ENCODE measurements around the gene KLK8.

Gene KLK8

DNA sequence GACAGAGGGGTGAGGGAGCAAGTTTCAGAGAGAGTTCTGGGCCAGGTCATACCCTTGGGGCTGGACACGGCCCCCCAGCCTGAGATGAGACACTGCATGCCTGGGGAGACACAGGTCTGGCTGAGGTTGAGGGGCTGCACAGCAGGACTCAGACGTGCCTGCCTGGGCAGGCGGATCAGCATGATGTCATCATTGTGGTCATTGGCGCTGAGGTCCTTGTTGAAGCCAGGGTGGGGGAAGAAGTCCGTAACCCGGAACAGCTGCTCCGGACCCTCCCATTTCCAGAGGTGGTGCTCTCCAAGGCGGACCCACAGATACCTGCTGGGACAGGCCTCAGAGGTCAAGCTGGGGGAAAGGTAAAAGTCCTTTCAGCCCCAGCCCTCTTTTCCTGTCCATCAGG, 5.0 kb upstream of the KLK8 start:
- TF ChIP-seq FOXP2 (optimal IDR thresholded peaks at IDR 0.05; ENCODE audit: borderline replicate concordance, extremely low read depth, extremely low read length, insufficient read depth) = no peak
- no peak for TF ChIP-seq SIN3A (IDR thresholded peaks at IDR 0.05; ENCODE audit: borderline replicate concordance, insufficient read depth, low read length)
- TF ChIP-seq, protein P1, sequence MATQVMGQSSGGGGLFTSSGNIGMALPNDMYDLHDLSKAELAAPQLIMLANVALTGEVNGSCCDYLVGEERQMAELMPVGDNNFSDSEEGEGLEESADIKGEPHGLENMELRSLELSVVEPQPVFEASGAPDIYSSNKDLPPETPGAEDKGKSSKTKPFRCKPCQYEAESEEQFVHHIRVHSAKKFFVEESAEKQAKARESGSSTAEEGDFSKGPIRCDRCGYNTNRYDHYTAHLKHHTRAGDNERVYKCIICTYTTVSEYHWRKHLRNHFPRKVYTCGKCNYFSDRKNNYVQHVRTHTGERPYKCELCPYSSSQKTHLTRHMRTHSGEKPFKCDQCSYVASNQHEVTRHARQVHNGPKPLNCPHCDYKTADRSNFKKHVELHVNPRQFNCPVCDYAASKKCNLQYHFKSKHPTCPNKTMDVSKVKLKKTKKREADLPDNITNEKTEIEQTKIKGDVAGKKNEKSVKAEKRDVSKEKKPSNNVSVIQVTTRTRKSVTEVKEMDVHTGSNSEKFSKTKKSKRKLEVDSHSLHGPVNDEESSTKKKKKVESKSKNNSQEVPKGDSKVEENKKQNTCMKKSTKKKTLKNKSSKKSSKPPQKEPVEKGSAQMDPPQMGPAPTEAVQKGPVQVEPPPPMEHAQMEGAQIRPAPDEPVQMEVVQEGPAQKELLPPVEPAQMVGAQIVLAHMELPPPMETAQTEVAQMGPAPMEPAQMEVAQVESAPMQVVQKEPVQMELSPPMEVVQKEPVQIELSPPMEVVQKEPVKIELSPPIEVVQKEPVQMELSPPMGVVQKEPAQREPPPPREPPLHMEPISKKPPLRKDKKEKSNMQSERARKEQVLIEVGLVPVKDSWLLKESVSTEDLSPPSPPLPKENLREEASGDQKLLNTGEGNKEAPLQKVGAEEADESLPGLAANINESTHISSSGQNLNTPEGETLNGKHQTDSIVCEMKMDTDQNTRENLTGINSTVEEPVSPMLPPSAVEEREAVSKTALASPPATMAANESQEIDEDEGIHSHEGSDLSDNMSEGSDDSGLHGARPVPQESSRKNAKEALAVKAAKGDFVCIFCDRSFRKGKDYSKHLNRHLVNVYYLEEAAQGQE (IDR thresholded peaks at IDR 0.05; ENCODE audit: insufficient read depth in 1 of 2, low read depth in 2 of 2, low read length in 2 of 2) = no peak
- no peak for TF ChIP-seq TAF1 (IDR thresholded peaks at IDR 0.05; ENCODE audit: borderline replicate concordance, insufficient read depth, low read length)
- no peak for TF ChIP-seq POLR2AphosphoS5 (IDR thresholded peaks at IDR 0.05; ENCODE audit: low read depth, low read length)

GRCh38 chr19:51005248-51005647, 3.8 kb upstream of the KLK8 start:
- TF ChIP-seq SIN3A (IDR thresholded peaks at IDR 0.05; ENCODE audit: borderline replicate concordance, insufficient read depth, low read length) (no peak), FOXP2 (optimal IDR thresholded peaks at IDR 0.05; ENCODE audit: borderline replicate concordance, extremely low read depth, extremely low read length, insufficient read depth) (no peak), TAF1 (IDR thresholded peaks at IDR 0.05; ENCODE audit: borderline replicate concordance, insufficient read depth, low read length) (no peak)
- TF ChIP-seq, protein P1 (IDR thresholded peaks at IDR 0.05; ENCODE audit: insufficient read depth in 1 of 2, low read depth in 2 of 2, low read length in 2 of 2) = no peak

DNA sequence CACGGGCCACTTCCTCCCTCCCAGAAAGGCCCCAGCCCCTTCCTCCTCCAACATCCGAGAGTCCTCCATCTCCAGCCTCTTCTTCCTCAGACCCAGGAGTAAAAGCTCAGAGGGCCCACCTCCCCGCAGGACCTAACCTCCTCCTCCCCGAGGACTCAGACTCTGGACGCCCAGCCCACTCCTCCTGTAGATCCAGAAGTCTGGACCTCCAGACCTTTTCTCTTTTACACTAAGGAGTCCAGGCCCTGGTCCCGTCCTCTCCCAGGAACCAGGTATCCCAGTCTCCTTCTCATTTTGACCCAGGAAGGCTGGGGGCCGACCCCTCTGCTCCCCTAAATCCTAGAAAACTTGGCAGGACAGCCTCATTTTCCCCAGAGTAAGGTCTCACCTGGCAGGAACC, 1.9 kb upstream of the KLK8 start:
- TF ChIP-seq SIN3A (IDR thresholded peaks at IDR 0.05; ENCODE audit: borderline replicate concordance, insufficient read depth, low read length) = no peak
- TF ChIP-seq POLR2AphosphoS5 (IDR thresholded peaks at IDR 0.05; ENCODE audit: low read depth, low read length) = no peak
- TF ChIP-seq FOXP2 (optimal IDR thresholded peaks at IDR 0.05; ENCODE audit: borderline replicate concordance, extremely low read depth, extremely low read length, insufficient read depth) = no peak
- no peak for TF ChIP-seq TAF1 (IDR thresholded peaks at IDR 0.05; ENCODE audit: borderline replicate concordance, insufficient read depth, low read length)
- TF ChIP-seq, protein P1 (IDR thresholded peaks at IDR 0.05; ENCODE audit: insufficient read depth in 1 of 2, low read depth in 2 of 2, low read length in 2 of 2) = no peak

- no peak for TF ChIP-seq POLR2AphosphoS5 (IDR thresholded peaks at IDR 0.05; ENCODE audit: low read depth, low read length)
These were observed 1.3 kb upstream of the KLK8 start for GRCh38 chr19:51002542-51003311.

DNA sequence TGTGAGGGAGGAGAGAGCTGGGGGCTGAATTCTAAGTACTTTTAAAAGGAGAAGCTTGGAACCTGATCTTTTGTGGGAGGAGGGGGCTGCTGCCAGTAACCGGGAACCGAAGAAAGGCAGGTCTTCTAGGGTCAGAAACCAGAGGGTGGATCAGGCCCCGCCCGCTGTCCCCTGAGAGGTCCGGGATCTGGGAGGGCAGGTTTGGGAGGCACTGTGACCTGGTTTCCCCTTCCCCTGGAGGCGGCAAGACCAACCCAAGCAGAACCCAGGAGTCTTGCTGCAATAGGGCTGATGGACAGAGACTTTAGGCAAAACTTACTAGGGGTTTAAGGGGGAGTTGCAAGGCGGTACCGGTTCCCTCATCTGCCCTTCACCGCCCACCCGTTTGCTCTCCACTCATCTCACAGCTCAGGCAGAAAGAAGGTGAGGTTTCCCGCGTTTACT, 707 bp upstream of the KLK8 start:
- TF ChIP-seq SIN3A (IDR thresholded peaks at IDR 0.05; ENCODE audit: borderline replicate concordance, insufficient read depth, low read length) = no peak
- no peak for TF ChIP-seq POLR2AphosphoS5 (IDR thresholded peaks at IDR 0.05; ENCODE audit: low read depth, low read length)
- no peak for TF ChIP-seq TAF1 (IDR thresholded peaks at IDR 0.05; ENCODE audit: borderline replicate concordance, insufficient read depth, low read length)
- no peak for TF ChIP-seq FOXP2 (optimal IDR thresholded peaks at IDR 0.05; ENCODE audit: borderline replicate concordance, extremely low read depth, extremely low read length, insufficient read depth)
- TF ChIP-seq, protein P1 (IDR thresholded peaks at IDR 0.05; ENCODE audit: insufficient read depth in 1 of 2, low read depth in 2 of 2, low read length in 2 of 2) = no peak
